DOHH2 (cell line): Measurements from ENCODE around the gene TSGA10.

ENCODE experiments used
- H3F3A ChIP-seq: fragments of 200-600 bp; sonication (generic), shearing (Covaris generic); 2 replicates; pipeline ENCODE4 v1.6.0; 2016; ENCODE audit warnings: antibody characterized with exemption, mild to moderate bottlenecking; ENCODE audit not compliant: control insufficient read depth, insufficient read depth
- H3K27ac ChIP-seq: fragments of 200-600 bp; sonication (generic); 2 replicates; pipeline ENCODE4 v1.5.1; 2014; ENCODE audit warnings: low read depth, mild to moderate bottlenecking, low read length, moderate library complexity
- H3K27me3 ChIP-seq: fragments of 200-600 bp; sonication (generic); 2 replicates; pipeline ENCODE4 v1.6.1; 2014; ENCODE audit warnings: mild to moderate bottlenecking, low read length, mixed read lengths; ENCODE audit not compliant: control insufficient read depth
- H3K36me3 ChIP-seq: fragments of 200-600 bp; sonication (generic); 2 replicates; pipeline ENCODE4 v1.6.1; 2014; ENCODE audit warnings: mild to moderate bottlenecking, low read length, moderate library complexity, mixed read lengths; ENCODE audit not compliant: control insufficient read depth
- H3K4me1 ChIP-seq: fragments of 200-600 bp; sonication (generic); 2 replicates; pipeline ENCODE4 v1.6.1; 2014; ENCODE audit warnings: mild to moderate bottlenecking, low read length, mixed read lengths; ENCODE audit not compliant: control insufficient read depth
- H3K4me2 ChIP-seq: fragments of 200-600 bp; sonication (generic); 2 replicates; pipeline ENCODE4 v1.6.0; 2014; ENCODE audit warnings: mild to moderate bottlenecking, low read length, moderate library complexity
- H3K4me3 ChIP-seq: fragments of 200-600 bp; sonication (generic); 2 replicates; pipeline ENCODE4 v1.5.1; 2014; ENCODE audit warnings: mild to moderate bottlenecking, low read length, mixed read lengths
- H3K79me2 ChIP-seq: fragments of 200-600 bp; sonication (generic); 2 replicates; pipeline ENCODE4 v1.6.1; 2014; ENCODE audit warnings: mild to moderate bottlenecking, low read length, mixed read lengths; ENCODE audit not compliant: control insufficient read depth
- H3K9me2 ChIP-seq: fragments of 200-600 bp; sonication (generic); replicated peaks from 2 replicates; pipeline ENCODE4 v1.6.1; 2014; ENCODE audit warnings: mild to moderate bottlenecking, low read length, mixed read lengths; ENCODE audit not compliant: control insufficient read depth
- H3K9me3 ChIP-seq: fragments of 200-600 bp; sonication (generic); 2 replicates; pipeline ENCODE4 v1.6.1; 2014; ENCODE audit warnings: antibody characterized with exemption, low read length, mixed read lengths; ENCODE audit not compliant: control insufficient read depth, insufficient read depth
- H4K20me1 ChIP-seq: fragments of 200-600 bp; sonication (generic); 2 replicates; pipeline ENCODE4 v1.6.0; 2014; ENCODE audit warnings: low read depth, mild to moderate bottlenecking, antibody characterized with exemption, low read length, moderate library complexity; ENCODE audit not compliant: control insufficient read depth, insufficient read depth
- EZH2phosphoT487 ChIP-seq: fragments of 200-600 bp; sonication (generic); IDR thresholded peaks from 2 replicates; pipeline ENCODE4 v1.6.1; 2017; ENCODE audit warnings: borderline replicate concordance, mild to moderate bottlenecking, antibody characterized with exemption, low read length, moderate library complexity, mixed read lengths
- TF ChIP-seq, protein P1 (sequence below): fragments of 200-600 bp; sonication (generic); IDR thresholded peaks from one replicate; pipeline ENCODE4 v1.5.1; 2014; ENCODE audit warnings: antibody characterized with exemption, mild to moderate bottlenecking, low read depth, low read length; ENCODE audit not compliant: poor library complexity, severe bottlenecking

Gene TSGA10

DNA sequence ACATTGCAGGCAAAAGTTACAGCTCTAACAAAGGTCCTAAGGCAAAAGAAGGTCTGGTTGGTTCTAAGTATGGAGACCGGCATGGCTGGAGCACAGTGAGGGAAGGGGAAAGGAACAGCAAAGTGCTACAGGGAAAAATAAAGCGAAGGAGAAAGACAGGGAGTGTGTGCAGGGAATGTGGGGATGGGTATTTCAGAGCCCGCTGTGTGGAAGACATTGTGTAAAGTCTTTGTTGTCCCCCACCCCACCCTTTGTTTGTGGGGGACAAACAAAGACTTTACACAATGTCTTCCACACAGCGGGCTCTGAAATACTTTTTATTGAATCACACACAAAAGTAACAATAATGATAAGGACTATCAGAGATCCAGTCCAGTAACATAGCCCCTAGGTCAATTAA is 42.1 kb downstream of the TSGA10 start:
- H3K36me3 ChIP-seq, result no peaks in the 10 kb centered on the region
- no peak overlapping the region for H3K4me3 ChIP-seq
- H3K27me3 ChIP-seq, result no peaks in the 10 kb centered on the region
- no peak for TF ChIP-seq EZH2phosphoT487
- TF ChIP-seq, protein P1, sequence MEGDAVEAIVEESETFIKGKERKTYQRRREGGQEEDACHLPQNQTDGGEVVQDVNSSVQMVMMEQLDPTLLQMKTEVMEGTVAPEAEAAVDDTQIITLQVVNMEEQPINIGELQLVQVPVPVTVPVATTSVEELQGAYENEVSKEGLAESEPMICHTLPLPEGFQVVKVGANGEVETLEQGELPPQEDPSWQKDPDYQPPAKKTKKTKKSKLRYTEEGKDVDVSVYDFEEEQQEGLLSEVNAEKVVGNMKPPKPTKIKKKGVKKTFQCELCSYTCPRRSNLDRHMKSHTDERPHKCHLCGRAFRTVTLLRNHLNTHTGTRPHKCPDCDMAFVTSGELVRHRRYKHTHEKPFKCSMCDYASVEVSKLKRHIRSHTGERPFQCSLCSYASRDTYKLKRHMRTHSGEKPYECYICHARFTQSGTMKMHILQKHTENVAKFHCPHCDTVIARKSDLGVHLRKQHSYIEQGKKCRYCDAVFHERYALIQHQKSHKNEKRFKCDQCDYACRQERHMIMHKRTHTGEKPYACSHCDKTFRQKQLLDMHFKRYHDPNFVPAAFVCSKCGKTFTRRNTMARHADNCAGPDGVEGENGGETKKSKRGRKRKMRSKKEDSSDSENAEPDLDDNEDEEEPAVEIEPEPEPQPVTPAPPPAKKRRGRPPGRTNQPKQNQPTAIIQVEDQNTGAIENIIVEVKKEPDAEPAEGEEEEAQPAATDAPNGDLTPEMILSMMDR, result no peak
- H3K4me2 ChIP-seq, result no peak overlapping the region
- H4K20me1 ChIP-seq, result no peaks in the 10 kb centered on the region
- no peaks in the 10 kb centered on the region for H3K79me2 ChIP-seq
- H3K9me2 ChIP-seq, result no peaks in the 10 kb centered on the region
- H3F3A ChIP-seq, result no peaks in the 10 kb centered on the region
- no peaks in the 10 kb centered on the region for H3K4me1 ChIP-seq
- H3K27ac ChIP-seq, result no peak overlapping the region
- no peaks in the 10 kb centered on the region for H3K9me3 ChIP-seq

- Histone ChIP-seq H3K79me2 (no peaks in the 10 kb centered on the region), H3K27me3 (no peaks in the 10 kb centered on the region), H3K9me3 (no peaks in the 10 kb centered on the region), H3K9me2 (no peaks in the 10 kb centered on the region), H3K4me1 (peaks cover 2% of the 10 kb centered on the region), H3K36me3 (no peaks in the 10 kb centered on the region), H3F3A (no peaks in the 10 kb centered on the region), H3K27ac (no peak overlapping the region), H4K20me1 (no peaks in the 10 kb centered on the region), H3K4me2 (no peak overlapping the region), H3K4me3 (no peak overlapping the region)
- no peak for TF ChIP-seq EZH2phosphoT487
- TF ChIP-seq, protein P1, result no peak
Measured at GRCh38 chr2:99111945-99112344, 42.8 kb downstream of the TSGA10 start.

DNA sequence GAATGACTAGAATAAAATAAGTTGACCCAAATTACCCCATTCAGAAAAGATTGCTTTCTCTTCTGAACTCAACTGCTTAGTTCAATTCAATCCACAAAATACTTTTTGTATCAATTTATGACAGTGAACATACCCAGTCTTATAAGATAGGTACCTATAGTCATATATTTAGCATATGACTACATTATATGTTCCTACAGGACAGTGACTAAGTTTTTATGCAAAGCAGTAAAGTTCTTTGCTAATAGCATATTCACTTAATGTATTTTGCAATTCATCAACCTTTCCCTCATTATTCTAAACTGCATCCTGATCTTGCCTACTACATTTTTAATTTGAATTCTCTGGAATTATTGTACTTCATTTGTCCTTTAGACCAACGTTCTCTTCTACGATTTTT is 43.5 kb downstream of the TSGA10 start:
- TF ChIP-seq EZH2phosphoT487, result no peak
- TF ChIP-seq, protein P1, result no peak
- Histone ChIP-seq H3K27me3 (no peaks in the 10 kb centered on the region), H3K4me2 (no peak overlapping the region), H4K20me1 (no peaks in the 10 kb centered on the region), H3K9me3 (no peaks in the 10 kb centered on the region), H3F3A (no peaks in the 10 kb centered on the region), H3K4me3 (no peak overlapping the region), H3K4me1 (peaks cover 6% of the 10 kb centered on the region), H3K36me3 (no peaks in the 10 kb centered on the region), H3K9me2 (no peaks in the 10 kb centered on the region), H3K79me2 (no peaks in the 10 kb centered on the region), H3K27ac (no peak overlapping the region)

- Histone ChIP-seq H3K9me3 (no peaks in the 10 kb centered on the region), H3K4me2 (no peak overlapping the region), H4K20me1 (no peaks in the 10 kb centered on the region), H3K27ac (no peak overlapping the region), H3F3A (no peaks in the 10 kb centered on the region), H3K79me2 (no peaks in the 10 kb centered on the region), H3K4me1 (peaks cover 6% of the 10 kb centered on the region), H3K4me3 (no peak overlapping the region), H3K9me2 (no peaks in the 10 kb centered on the region), H3K27me3 (no peaks in the 10 kb centered on the region), H3K36me3 (no peaks in the 10 kb centered on the region)
- TF ChIP-seq, protein P1, result no peak
- no peak for TF ChIP-seq EZH2phosphoT487
Measured at GRCh38 chr2:99106913-99107312, 47.8 kb downstream of the TSGA10 start.
